Spleen (tissue), 7 donors: Measurements from ENCODE around the gene WIPF2.

Source experiments
- CTCF ChIP-seq, 11 experiments: fragments of 200-600 bp in 7 of 11; fragments of 450-650 bp in 4 of 11; sonication (generic) in 4 of 11; IDR thresholded peaks in 8 of 11; conservative IDR thresholded peaks in 3 of 11; 1 replicate in 7 of 11; 2 replicates in 4 of 11; pipeline versions ENCODE4 v1.4.0 to v1.8.0; 2016 to 2021; ENCODE audit warnings: antibody characterized with exemption in 11 of 11, inconsistent platforms in 4 of 11, mild to moderate bottlenecking in 1 of 11
- POLR2A ChIP-seq, 3 donors: fragments of 450-650 bp; IDR thresholded peaks; one replicate each; pipeline ENCODE4 v1.5.1; 2017; ENCODE audit warnings: antibody characterized with exemption in 3 of 3, mild to moderate bottlenecking in 1 of 3
- donor health status: DM: no; HTN: no; CAD: no; lungs with moderate emphysema.
- donor health status: DM: no; HTN: no; CAD: no.
- donor health status: DM: no; HTN: no; CAD: no.

GRCh38 chr17:40248507-40248906 lies 29.4 kb downstream of the WIPF2 start:
- no peak for TF ChIP-seq CTCF (IDR thresholded peaks at IDR 0.05 in 8 of 11, conservative IDR thresholded peaks at IDR 0.05 in 3 of 11)
- no peak for TF ChIP-seq POLR2A (IDR thresholded peaks at IDR 0.05)
